IPS-18c (cell line): Measurements from ENCODE around the gene SPEN.
A peak's percentile ranks its signal among the peaks of the same experiment; 100 is the strongest.

Experiments used
- H3K4me3 ChIP-seq: 2 replicates; pipeline ENCODE4 v1.7.0; 2013; ENCODE audit warnings: low read depth, mild to moderate bottlenecking, low read length, moderate library complexity; ENCODE audit not compliant: insufficient read depth
- H3K9me3 ChIP-seq: one replicate; pipeline ENCODE4 v1.6.1; 2013; ENCODE audit warnings: mild to moderate bottlenecking, low read length, moderate library complexity; ENCODE audit not compliant: control insufficient read depth, insufficient read depth

SPEN gene

DNA sequence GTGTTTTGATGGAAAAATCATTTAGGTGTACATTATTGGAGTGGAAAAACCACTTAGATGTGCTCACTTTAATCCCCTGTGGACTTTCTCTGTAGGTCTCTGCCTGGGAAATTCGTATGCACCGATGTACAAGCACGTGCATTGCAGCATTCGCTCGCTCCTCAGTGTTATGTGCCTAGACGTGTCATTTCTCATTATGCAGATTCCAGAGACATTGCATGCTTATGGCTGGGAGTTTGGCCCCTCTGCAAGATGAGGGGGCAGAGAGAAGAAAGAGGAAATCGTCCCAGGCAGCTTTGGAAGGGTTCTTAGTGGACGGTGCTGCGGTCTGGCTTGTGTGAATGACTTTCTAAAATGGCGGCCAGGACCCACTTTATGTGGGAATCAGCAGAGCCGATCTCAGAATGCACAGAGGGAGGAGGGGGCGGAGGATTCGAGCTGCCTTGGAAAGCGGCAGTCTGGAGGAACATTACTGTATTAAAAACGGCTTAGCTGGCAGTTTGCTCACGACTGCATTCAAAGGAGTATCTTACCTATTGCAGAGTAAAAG is 2.3 kb downstream of the SPEN start:
- Histone ChIP-seq H3K4me3 (peak overlapping the region; percentile 95), H3K9me3 (no peaks in the 10 kb centered on the region)

DNA sequence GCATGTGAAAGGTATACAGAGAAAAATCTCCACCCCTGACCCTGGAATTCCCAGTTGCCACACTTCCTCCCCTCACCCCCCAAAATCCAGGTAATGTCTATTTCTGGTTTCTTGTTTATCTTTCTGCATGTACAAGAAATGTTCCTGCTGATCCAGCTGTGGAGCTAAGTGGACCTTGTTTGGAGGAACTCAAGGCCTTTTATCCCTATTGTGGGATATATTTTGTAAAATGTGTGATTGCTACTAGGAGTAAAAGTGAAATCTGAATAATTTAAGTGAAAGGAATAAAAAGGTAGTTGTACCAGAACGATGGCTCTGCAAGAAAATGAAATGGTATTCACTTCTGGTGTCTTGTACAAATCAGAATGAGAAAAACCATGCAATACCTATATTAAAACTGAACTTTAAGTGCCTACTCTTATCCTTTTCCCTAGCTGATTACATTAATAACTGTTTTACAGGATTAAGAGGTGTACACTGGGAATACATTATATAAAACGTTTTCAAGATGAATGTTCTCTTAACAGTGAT is 3.0 kb downstream of the SPEN start:
- peak overlapping the region; percentile 95; the same call in 1 of the 2 replicates for H3K4me3 ChIP-seq

DNA sequence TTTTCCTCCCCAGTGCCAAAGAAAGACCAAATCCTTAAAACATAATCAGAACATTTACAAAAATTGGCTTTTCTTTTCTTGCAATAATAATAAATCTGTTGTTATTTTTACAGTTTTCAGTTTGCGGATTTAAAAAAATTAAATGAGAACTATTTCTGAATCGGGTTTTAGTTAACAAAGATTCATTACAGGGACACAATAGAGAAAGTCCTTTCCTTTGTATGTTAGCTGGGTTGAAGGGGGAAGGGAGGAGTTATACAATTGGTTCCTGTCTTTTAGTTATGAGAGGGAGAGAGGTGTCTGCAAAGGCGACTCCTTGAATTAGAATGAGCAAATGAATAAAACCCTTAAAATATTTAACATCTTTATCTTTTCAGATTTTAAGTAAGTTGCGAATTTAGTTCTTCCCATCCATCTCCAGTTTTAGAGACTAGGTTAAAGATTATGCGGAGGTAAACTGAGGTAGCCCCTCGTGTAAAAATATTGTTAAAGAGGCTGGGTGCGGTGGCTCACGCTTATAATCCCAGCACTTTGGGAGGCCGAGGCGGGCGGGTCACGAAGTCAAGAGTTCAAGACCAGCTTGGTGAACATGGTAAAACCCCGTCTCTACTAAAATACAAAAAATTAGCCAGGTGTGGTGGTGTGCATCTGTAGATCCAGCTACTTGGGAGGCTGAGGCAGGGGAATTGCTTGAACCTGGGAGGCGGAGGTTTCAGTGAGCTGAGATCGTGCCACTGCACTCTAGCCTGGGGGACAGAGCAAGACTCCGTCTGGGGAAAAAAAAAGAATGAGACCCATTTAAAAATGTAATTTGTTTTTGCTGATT is 3.9 kb downstream of the SPEN start:
- Histone ChIP-seq H3K4me3 (no peak overlapping the region), H3K9me3 (no peaks in the 10 kb centered on the region)

More for the DNA sequence above, 3.0 kb downstream of the SPEN start:
- no peaks in the 10 kb centered on the region for H3K9me3 ChIP-seq

DNA sequence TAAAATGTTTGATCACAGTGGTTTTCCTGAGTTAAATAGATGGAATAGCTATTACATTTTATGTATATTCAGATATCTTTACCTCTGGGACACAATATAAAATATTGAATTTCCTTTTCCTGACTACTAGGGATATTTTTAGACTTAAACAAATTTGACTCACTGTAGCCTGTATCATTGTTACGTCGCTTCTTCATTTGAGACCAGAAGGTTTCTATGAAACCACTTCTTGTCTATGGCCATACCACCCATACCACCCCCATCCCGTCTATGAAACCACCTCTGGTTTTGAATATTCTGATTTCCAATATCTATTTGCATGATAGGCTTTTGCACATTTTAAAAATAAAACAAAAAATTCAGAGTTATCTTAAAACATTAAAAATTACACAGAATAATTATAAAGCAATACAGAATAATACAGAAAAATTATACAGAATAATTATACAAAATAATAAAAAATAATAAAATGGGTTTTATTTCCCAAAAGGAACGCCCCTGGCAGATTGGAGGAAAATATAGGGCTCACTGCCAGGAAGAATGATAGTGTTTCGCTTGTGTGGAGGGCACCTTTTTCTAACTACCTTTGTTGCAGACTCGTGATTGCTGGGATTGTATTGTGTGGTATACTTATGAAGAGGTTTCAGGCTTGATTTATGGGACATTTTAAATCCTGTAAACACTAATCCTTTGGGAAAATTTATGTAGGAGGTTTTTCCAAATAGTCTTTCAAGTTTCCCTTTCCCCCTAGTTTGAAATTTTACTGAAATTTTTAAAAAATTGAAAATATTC is 4.7 kb downstream of the SPEN start:
- Histone ChIP-seq H3K4me3 (no peak overlapping the region), H3K9me3 (no peaks in the 10 kb centered on the region)

DNA sequence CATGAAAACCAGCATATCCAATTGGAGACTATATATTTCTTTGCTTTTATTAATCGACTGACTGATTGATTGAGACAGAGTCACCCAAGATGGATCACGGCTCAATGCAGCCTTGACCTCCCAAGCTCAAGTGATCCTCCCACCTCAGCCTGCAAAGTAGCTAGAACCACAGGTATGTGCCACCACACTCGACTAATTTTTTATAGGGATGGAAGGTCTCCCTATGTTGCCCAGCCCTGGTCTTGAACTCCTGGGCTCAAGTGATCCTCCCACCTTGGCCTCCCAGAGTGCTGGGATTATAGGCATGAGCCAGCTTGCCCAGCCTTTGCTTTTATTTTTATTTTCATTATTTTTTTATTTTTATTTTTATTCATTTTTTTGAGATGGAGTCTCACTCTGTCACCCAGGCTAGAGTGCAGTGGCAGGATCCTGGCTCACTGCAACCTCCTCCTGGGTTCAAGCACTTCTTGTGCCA is 5.4 kb downstream of the SPEN start:
- Histone ChIP-seq H3K4me3 (no peak overlapping the region), H3K9me3 (no peaks in the 10 kb centered on the region)

DNA sequence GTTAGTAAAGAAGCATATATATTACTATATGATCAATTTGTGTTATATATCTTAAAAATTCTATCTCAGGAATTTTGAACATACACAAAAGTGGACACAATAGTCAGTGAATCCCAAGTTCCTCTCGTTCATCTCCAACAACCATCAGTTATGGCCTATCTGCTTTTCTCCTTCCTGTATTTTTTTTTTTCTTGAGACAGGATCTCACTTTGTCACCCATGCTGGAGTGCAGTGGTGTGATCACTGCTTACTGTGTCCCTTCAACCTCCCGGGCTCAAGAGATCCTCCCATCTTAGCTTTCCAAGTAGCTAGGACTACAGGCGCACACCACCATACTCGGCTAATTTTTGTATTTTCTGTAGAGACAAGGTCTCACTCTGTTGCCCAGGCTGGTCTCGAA is 9.4 kb downstream of the SPEN start:
- Histone ChIP-seq H3K4me3 (no peak overlapping the region), H3K9me3 (no peaks in the 10 kb centered on the region)

DNA sequence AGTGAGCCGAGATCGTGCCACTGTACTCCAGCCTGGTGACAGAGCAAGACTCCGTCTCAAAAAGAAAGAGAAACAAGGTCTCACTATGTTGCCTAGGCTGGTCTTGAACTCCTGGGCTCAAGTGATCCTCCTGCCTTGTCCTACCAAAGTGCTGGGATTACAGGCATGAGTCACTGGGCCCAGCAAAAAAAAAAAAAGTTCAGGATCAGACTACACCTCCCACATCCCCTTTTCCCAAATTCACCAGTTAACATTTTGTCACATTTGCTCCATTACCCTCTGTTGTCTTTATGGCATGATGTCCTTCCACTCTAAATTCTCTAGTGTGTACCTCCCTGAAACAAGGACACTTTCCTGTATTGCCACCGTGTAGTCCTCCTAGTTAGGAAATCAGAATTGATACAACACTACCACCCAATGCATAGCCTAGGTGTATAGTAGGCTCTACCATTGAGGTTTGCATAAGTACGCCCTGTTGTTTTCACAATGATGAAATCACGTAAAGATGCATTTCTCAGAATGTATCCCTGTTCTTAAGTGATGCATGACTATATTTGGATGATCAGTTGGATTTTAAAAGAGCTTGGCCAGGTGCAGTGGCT is 10.7 kb downstream of the SPEN start:
- no peaks in the 10 kb centered on the region for H3K9me3 ChIP-seq
- H3K4me3 ChIP-seq: no peak overlapping the region

DNA sequence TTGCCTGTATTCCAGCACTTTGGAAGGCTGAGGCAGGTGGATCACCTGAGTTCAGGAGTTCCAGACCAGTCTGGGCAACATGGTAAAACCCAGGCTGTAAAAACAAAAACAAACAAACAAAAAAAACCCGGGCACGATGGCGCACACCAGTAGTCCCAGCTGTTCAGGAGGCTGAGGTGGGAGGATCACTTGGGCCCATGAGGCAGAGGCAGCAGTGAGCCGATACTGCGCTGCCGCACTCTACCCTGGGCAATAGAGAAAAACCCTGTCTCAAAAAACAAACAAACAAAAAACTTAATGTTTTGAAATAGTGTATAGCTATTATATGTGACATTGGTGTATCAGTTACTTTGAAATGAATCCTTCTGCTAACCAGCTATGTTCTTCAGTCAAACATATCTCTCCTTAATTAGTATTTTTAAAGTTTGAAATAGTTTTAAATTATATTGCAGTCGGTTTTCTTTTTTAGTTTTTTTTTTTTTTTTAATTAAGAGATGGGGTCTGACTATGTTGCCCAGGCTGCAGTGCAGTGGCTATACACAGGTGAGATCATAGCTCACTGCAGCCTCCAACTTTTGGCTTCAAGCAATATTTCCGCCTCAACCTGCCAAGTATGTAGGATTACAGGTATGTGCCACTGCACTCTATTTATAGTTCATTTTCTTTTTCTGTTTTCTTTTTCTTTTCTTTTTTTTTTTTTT is 11.3 kb downstream of the SPEN start:
- Histone ChIP-seq H3K9me3 (no peaks in the 10 kb centered on the region), H3K4me3 (no peak overlapping the region)

DNA sequence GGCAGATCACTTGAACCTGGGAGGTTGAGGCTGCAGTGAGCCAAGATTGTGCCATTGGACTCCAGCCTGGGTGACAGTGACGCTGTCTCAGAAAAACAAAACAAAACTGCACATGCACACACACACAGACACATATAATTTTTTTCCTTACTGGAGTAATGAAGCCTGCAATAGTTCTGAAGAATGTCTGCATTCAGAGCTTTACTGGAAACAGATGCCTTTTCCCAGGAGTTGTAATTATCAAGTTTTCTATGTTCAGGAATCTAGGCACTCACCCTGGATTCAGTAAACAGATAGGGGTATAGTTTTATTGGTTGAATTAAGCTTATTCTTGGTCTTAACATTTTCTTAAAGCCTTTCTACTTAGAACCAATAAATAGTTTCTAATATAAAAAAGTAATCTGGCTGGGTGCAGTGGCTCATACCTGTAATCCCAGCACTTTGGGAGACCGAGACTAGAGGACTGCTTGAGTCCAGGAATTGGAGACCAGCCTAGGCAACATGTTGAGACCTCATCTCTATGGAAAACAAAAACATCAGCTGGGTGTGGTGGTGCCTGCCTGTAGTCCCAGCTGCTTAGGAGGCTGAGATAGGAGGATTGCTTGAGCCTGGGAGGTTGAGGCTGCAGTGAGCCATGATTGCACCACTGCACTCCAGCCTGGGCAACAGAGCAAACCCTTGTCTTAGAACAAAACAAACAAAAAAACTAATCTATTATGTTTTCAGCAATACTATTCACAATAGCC is 15.8 kb downstream of the SPEN start:
- H3K9me3 ChIP-seq: no peaks in the 10 kb centered on the region
- no peak overlapping the region for H3K4me3 ChIP-seq

DNA sequence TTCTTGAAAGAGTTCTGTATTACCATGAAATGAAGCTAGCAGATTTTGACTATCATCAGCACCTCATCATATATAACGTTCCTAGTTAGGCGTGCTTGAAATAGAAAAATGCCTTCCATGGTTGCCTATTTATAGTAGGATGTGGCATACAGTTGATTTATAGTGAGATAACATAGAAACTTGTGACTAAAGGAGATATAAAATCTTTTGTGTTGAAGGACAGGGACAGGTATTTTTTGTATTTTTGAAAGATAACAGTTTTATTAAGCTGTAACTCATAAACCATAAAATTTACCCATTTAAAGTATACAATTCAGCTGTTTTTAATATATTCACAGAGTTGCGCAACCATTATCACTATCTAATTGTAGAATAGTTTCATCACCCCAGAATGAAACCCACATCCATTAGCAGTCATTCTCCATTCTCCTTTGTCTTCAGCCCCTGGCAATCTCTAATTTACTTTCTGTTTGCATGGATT is 19.3 kb downstream of the SPEN start:
- H3K4me3 ChIP-seq: no peak overlapping the region
- H3K9me3 ChIP-seq: no peaks in the 10 kb centered on the region

DNA sequence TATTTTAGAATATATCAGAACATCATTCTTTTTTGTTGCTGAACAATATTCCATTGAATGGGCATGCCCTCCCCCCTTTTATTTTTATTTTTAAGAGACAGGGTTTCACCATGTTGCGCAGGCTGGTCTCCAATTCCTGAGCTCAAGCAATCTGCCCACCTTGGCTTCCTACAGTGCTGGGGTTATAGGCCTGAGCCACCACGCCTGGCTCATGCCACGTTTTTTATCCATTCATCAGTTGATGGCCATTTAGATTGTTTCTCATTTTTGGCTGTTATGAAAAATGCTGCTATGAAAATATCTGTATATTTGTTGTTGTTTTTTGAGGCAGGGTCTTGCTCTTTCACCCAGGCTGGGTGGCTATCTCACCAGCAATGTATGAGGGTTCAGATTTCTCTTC is 19.8 kb downstream of the SPEN start:
- no peak overlapping the region for H3K4me3 ChIP-seq
- H3K9me3 ChIP-seq: no peaks in the 10 kb centered on the region

DNA sequence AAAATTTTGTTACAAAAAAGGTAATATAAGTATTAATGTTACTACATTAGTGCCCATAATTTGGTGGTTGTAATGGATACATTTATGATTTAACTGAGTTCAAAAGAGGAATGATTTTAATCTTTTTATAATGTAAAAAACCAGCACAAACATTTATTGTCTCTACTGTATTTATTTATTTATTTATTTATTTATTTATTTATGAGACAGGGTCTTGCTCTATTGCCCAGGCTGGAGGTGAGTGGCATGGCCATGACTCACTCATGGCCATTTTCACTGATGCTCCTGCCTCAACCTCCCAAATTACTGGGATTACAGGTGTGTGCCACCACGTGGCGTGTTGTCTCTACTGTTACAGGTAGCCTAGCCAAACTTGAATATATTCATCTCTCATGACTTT is 21.9 kb downstream of the SPEN start:
- no peak overlapping the region for H3K4me3 ChIP-seq
- H3K9me3 ChIP-seq: no peaks in the 10 kb centered on the region

DNA sequence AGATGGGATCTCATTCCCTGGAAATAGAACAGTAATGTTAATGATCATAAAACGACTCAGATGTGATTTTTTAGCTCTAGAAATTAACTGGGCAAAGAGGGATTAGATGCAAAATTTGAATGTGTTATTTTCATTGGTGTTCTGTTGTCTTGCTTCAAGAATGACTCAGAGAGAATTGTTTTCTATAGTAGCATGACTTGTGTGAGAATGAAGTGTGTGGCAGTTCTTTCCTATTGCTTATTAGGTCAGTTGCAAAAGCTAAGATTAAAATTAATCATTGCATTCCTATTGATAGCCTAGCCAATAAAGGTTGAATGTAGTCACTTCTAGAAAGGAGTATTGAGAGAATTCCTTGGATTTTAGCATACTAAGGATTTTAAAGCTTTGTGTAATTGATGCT is 22.9 kb downstream of the SPEN start:
- H3K9me3 ChIP-seq: no peaks in the 10 kb centered on the region
- H3K4me3 ChIP-seq: no peak overlapping the region

DNA sequence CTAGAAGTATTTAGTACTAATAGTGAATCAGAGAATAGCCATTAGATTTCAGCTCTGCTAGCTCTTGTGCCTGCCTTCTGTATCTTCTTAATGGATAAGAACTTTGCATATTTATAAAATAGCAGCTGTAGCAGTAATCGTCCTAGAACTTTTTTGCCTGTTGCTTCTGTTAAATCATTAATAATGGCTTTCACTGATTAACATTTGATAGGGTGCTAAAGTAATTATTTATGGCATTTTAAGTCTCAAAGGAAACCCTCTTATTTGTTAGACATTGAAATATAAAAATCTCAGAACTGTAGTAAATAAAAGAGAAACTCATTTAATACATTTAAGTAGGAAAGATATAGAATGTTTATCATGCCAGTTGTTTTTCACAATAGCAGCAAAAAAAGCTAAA is 27.0 kb downstream of the SPEN start:
- Histone ChIP-seq H3K9me3 (no peaks in the 10 kb centered on the region), H3K4me3 (no peak overlapping the region)

DNA sequence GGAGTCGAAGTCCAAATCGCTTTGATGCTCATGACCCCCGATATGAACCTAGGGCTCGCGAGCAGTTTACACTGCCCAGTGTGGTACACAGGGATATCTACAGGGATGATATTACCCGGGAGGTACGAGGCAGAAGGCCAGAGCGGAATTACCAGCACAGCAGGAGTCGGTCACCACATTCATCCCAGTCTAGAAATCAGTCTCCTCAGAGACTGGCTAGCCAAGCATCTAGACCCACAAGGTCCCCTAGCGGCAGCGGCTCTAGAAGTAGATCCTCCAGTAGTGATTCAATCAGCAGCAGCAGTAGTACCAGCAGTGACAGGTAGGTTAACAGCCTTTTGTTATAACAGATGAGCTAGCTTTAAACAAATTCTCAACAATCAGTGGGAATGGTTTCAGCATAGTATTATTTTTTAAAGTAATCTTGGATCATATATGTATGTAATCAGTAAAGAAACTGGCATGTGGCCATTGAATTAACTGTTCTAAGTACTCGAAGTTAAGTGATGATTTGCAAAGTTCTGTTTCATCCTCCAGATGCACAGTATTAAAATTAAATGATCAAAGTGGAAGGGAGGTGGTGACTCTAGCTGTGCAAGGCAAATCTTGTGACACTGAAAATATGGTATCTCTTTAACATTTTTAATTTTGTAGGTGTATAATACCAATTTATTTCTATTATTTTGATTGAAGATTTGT is 29.0 kb downstream of the SPEN start:
- H3K9me3 ChIP-seq: no peaks in the 10 kb centered on the region
- no peak overlapping the region for H3K4me3 ChIP-seq

DNA sequence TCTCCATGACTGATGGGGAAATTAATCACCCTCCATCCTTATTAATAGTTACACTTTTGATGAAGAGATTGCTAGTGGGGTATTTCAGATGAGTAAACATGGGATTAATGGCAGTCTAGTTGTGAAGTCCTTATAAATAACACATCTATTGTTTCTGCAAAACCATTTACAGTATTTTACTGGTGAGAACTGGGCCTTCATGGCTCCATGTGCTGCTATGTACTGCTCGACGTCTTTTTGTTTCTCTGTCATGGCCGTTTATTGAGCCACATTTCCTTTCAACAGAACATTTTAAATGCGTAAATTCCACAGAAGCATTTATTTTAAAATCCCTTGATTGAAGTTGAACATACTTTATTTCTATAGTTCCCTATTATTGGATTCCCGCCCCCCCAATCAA is 34.5 kb downstream of the SPEN start:
- no peak overlapping the region for H3K4me3 ChIP-seq

More for the DNA sequence above, 34.5 kb downstream of the SPEN start:
- no peaks in the 10 kb centered on the region for H3K9me3 ChIP-seq
